Measurements from ENCODE around the gene ZFP57.

ZFP57 gene

DNA sequence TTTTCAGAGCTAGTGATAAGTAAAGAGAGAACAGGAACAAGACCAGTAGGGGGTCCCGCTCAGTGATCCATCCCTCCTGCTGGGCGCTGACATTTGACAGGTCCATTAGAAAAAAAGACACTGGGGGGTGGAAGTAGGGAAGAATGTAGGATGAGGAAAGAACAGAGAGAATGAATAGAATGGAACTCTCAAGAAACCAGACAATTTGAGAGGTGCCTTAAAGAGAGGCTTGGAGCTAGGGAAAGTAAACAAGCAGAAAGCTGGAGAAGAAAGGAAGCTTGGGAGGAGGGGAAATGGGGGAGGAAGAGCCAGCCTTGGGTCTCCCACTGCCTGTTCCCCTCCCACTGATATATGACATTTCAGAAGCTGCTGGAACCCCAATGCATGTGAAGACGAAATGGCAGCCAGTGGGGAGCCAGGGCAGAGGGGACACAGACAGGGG, 56.4 kb downstream of the ZFP57 start:
- no peak for DNase-seq
